B cell (primary cell): ENCODE data around the gene TSPAN17. TPM values are rescaled to one million over a fixed set of nuclear protein-coding genes. Genes with fewer than 3 reads are reported as not detected.

Experiments
- ATAC-seq: fragments of 200-7000 bp; cut with Tn5 transposase; one replicate; pipeline ENCODE4 v1.10.0; 2021; ENCODE audit warnings: low read depth, mild to moderate bottlenecking, moderate number of reproducible peaks, moderate library complexity
- CTCF ChIA-PET: fragments of 350-600 bp; sonication (Branson Sonifier 250); formaldehyde crosslinking; loops from one replicate; lab custom pipeline; 2021; ENCODE audit warnings: antibody characterized with exemption, inconsistent platforms; lab: Charles Lee
- POLR2A ChIA-PET: fragments of 350-600 bp; sonication (Branson Sonifier 250); formaldehyde crosslinking; loops from one replicate; lab custom pipeline; 2021; ENCODE audit warnings: antibody characterized with exemption; lab: Charles Lee
- DNase-seq: peaks from one replicate; pipeline ENCODE4 v3.0.0; 2013
- H2AFZ ChIP-seq: 2 replicates; pipeline ENCODE4 v1.6.1; 2012; ENCODE audit warnings: mild to moderate bottlenecking, low read depth, low read length; ENCODE audit not compliant: insufficient read depth, poor library complexity, severe bottlenecking
- H3K27ac ChIP-seq, 2 donors: 1 replicate in 1 of 2; 2 replicates in 1 of 2; pipeline ENCODE4 v1.5.1; 2012 to 2013; ENCODE audit warnings: low read length in 2 of 2, mild to moderate bottlenecking in 2 of 2, moderate library complexity in 1 of 2
- H3K27me3 ChIP-seq, 4 experiments: fragments of 200-600 bp in 1 of 4; sonication (generic) in 1 of 4; replicated peaks in 1 of 4; 1 replicate in 2 of 4; 2 replicates in 2 of 4; pipeline versions ENCODE4 v1.6.1 to v1.7.0; 2013 to 2016; ENCODE audit warnings: low read length in 3 of 4, mild to moderate bottlenecking in 2 of 4, mixed read lengths in 1 of 4, moderate library complexity in 1 of 4; ENCODE audit not compliant: insufficient read depth in 4 of 4, control insufficient read depth in 3 of 4; ENCODE audit errors: control extremely low read depth in 1 of 4
- H3K36me3 ChIP-seq, 2 experiments: replicated peaks in 1 of 2; 1 replicate in 1 of 2; 2 replicates in 1 of 2; pipeline versions ENCODE4 v1.6.1 to v1.7.1; 2013; ENCODE audit warnings: low read length in 1 of 2; ENCODE audit not compliant: insufficient read depth in 2 of 2, control insufficient read depth in 1 of 2; ENCODE audit errors: control extremely low read depth in 1 of 2, extremely low read depth in 1 of 2
- H3K4me1 ChIP-seq, 2 donors: fragments of 200-600 bp in 1 of 2; sonication (generic) in 1 of 2; 1 replicate in 1 of 2; 2 replicates in 1 of 2; pipeline versions ENCODE4 v1.5.1 to v1.6.1; 2013 to 2017; ENCODE audit warnings: low read length in 2 of 2; ENCODE audit not compliant: control insufficient read depth in 2 of 2, insufficient read depth in 2 of 2
- H3K4me2 ChIP-seq: replicated peaks from 2 replicates; pipeline ENCODE3; 2012; ENCODE audit warnings: mild to moderate bottlenecking, low read depth, low read length; ENCODE audit not compliant: poor library complexity, severe bottlenecking
- H3K4me3 ChIP-seq, 5 experiments: fragments of 200-600 bp in 1 of 5; sonication (generic) in 1 of 5; 1 replicate in 3 of 5; 2 replicates in 2 of 5; pipeline versions ENCODE4 v1.5.1 to v1.7.0; 2011 to 2016; ENCODE audit warnings: low read length in 4 of 5, mild to moderate bottlenecking in 4 of 5, low read depth in 2 of 5, control low read depth in 1 of 5, moderate library complexity in 1 of 5; ENCODE audit not compliant: insufficient read depth in 1 of 5; ENCODE audit errors: control extremely low read depth in 1 of 5, extremely low read depth in 1 of 5
- H3K79me2 ChIP-seq: fragments of 200-600 bp; sonication (generic); one replicate; pipeline ENCODE4 v1.6.0; 2016; ENCODE audit warnings: low read length; ENCODE audit not compliant: control insufficient read depth, insufficient read depth
- H3K9ac ChIP-seq: fragments of 200-600 bp; sonication (generic); 2 replicates; pipeline ENCODE4 v1.6.1; 2017; ENCODE audit warnings: mild to moderate bottlenecking, low read length, moderate library complexity
- H3K9me3 ChIP-seq, 3 donors: one replicate each; pipeline versions ENCODE4 v1.6.1 to v1.7.1; 2013; ENCODE audit warnings: low read length in 2 of 3; ENCODE audit not compliant: control insufficient read depth in 2 of 3, insufficient read depth in 1 of 3; ENCODE audit errors: control extremely low read depth in 1 of 3
- H4K20me1 ChIP-seq: 2 replicates; pipeline ENCODE4 v1.6.0; 2012; ENCODE audit warnings: mild to moderate bottlenecking, low read length; ENCODE audit not compliant: insufficient read depth, control insufficient read depth, poor library complexity, severe bottlenecking
- H3K27ac Mint-ChIP-seq: one replicate; pipeline ENCODE4 v1.8.0; 2021; ENCODE audit warnings: mixed read lengths
- H3K27me3 Mint-ChIP-seq: one replicate; pipeline ENCODE4 v1.8.0; 2021; ENCODE audit warnings: mixed read lengths
- H3K4me1 Mint-ChIP-seq: one replicate; pipeline ENCODE4 v1.8.0; 2021; ENCODE audit warnings: mixed read lengths
- H3K4me3 Mint-ChIP-seq: one replicate; pipeline ENCODE4 v1.8.0; 2021; ENCODE audit warnings: mixed read lengths
- H3K9me3 Mint-ChIP-seq: one replicate; pipeline ENCODE4 v1.8.0; 2022; ENCODE audit warnings: mixed read lengths; ENCODE audit not compliant: insufficient read depth
- CTCF ChIP-seq: fragments of 200-600 bp; IDR thresholded peaks from one replicate; pipeline ENCODE4 v1.8.0; 2022; ENCODE audit warnings: antibody characterized with exemption, mild to moderate bottlenecking
- EZH2 ChIP-seq: IDR thresholded peaks from 2 replicates; pipeline ENCODE4 v1.6.1; 2012; ENCODE audit warnings: borderline replicate concordance, low read depth, mild to moderate bottlenecking, moderate library complexity, low read length; ENCODE audit not compliant: insufficient read depth, poor library complexity, severe bottlenecking
- WGBS: methylation state at CpG from one replicate; pipeline ENCODE4 v1.1.5; 2013; ENCODE audit warnings: missing lambda C conversion rate; ENCODE audit not compliant: insufficient coverage; 5-methylcytosine and 5-hydroxymethylcytosine counted together
- intact Hi-C: fragments of 100-400 bp; cut with micrococcal nuclease; formaldehyde crosslinking; loops from one replicate; pipeline ENCODE4 v1.10.0; 2022
- polyA plus RNA-seq: library from polyadenylated mRNA; depleted of rRNA; stranded (reverse); fragments of >200 nt; gene quantifications from 2 replicates; pipeline ENCODE4 v1.2.3, GENCODE V29; 2012
- total RNA-seq, 2 donors: library from RNA; stranded (reverse); fragments of 120-200 nt in 1 of 2; gene quantifications; 1 replicate in 1 of 2; 2 replicates in 1 of 2; pipeline versions ENCODE4 v1.2.3 to v1.2.4, GENCODE V29; 2013 to 2022

The TSPAN17 gene
- total and polyA plus RNA-seq, 2 donors (not counting 1 experiment from before 2014, with no cell fraction given): 20.5 to 21.0 TPM

GRCh38 chr5:176646707-176647029 is 616 bp upstream of the TSPAN17 start:
- H3K9me3 ChIP-seq: no peaks in the 10 kb centered on the region
- 25% methylated on average over 11 of the region's 11 CpGs for WGBS
- peak overlapping the region; percentile 84 for H2AFZ ChIP-seq
- H3K4me3 Mint-ChIP-seq: peak overlapping the region; percentile 92
- DNase-seq: no peak
- H3K27ac ChIP-seq: peak overlapping the region; percentile 36 to 48
- H3K4me2 ChIP-seq: peak overlapping the region; percentile 92
- TF ChIP-seq EZH2: no peak
- TF ChIP-seq CTCF: no peak
- peak overlapping the region; percentile 90 for H3K27ac Mint-ChIP-seq
- ChIA-PET POLR2A (interaction anchor here (0.6 to 2.2 kb wide), 11 partner anchors 12 to 780 kb away, joined by 3 to 12 read pairs (median 4); partner anchors contain the start of genes EIF4E1B, GRK6, LMAN2 and RNF44), CTCF (interaction anchor here (0.6 to 6.8 kb wide), 9 partner anchors 13 to 231 kb away, joined by 3 to 76 read pairs (median 4); partner anchors contain the start of genes EIF4E1B, RNF44 and SNCB)
- peak overlapping the region; percentile 83 for H3K9ac ChIP-seq
- intact Hi-C loops: loop anchor here (1.0 to 2.0 kb wide), 9 partner anchors 14 to 257 kb away; partner anchors contain the start of genes CLTB, EIF4E1B, FAF2 and GPRIN1
- H3K4me1 Mint-ChIP-seq: peaks cover 44% of the 10 kb centered on the region
- H3K4me1 ChIP-seq: peaks cover 19 to 46% of the 10 kb centered on the region in 2 donors
- peak overlapping the region; percentile 4 to 72 (median 64) for H3K4me3 ChIP-seq
- no peaks in the 10 kb centered on the region for H3K9me3 Mint-ChIP-seq
- H3K27me3 ChIP-seq: no peaks in the 10 kb centered on the region
- ATAC-seq: no peak
- H3K27me3 Mint-ChIP-seq: no peaks in the 10 kb centered on the region
- H4K20me1 ChIP-seq: no peaks in the 10 kb centered on the region
- H3K79me2 ChIP-seq: peaks cover 14% of the 10 kb centered on the region
- H3K36me3 ChIP-seq: no peaks in the 10 kb centered on the region

- peak overlapping the region; percentile 92 for H3K4me2 ChIP-seq
- Mint-ChIP-seq H3K4me1 (peaks cover 56% of the 10 kb centered on the region), H3K9me3 (no peaks in the 10 kb centered on the region), H3K27ac (peak overlapping the region; percentile 59), H3K4me3 (peak overlapping the region; percentile 92), H3K27me3 (no peaks in the 10 kb centered on the region)
- H3K36me3 ChIP-seq: peaks cover 0 to 5% of the 10 kb centered on the region in 2 experiments
- CTCF ChIA-PET: interaction anchor here (1.3 to 6.8 kb wide), 3 partner anchors 11 to 105 kb away, joined by 6 to 76 read pairs (median 7); partner anchors contain the start of genes EIF4E1B and SNCB
- no peaks in the 10 kb centered on the region for H4K20me1 ChIP-seq
- H3K79me2 ChIP-seq: peaks cover 14% of the 10 kb centered on the region
- peak overlapping the region in 1 of 2 donors; percentile 68 for H3K27ac ChIP-seq
- H3K9ac ChIP-seq: peak overlapping the region; percentile 83
- no peaks in the 10 kb centered on the region for H3K9me3 ChIP-seq
- ATAC-seq (no peak), DNase-seq (peak; percentile 31)
- POLR2A ChIA-PET: interaction anchor here (1.0 to 2.2 kb wide), 5 partner anchors 18 to 703 kb away, joined by 3 to 12 read pairs (median 4); partner anchors contain the start of genes EIF4E1B, FAF2, LMAN2 and SNCB
- peak overlapping the region; percentile 84 for H2AFZ ChIP-seq
- intact Hi-C loops: loop anchor here (1.0 to 2.0 kb wide), 9 partner anchors 12 to 259 kb away; partner anchors contain the start of genes CLTB, EIF4E1B, FAF2 and GPRIN1
- H3K4me3 ChIP-seq: peak overlapping the region in 4 of 5 experiments; percentile 51 to 72 (median 66)
- H3K27me3 ChIP-seq: no peaks in the 10 kb centered on the region
- peaks cover 28 to 59% of the 10 kb centered on the region in 2 donors for H3K4me1 ChIP-seq
- TF ChIP-seq CTCF: no peak
- TF ChIP-seq EZH2: no peak
- 52% methylated on average over 11 of the region's 20 CpGs for WGBS
Measured at GRCh38 chr5:176647843-176648473, 674 bp downstream of the TSPAN17 start.
